ENCODE data around the gene SERPINC1. TPM values are rescaled to one million over a fixed set of nuclear protein-coding genes. Genes with fewer than 3 reads are reported as not detected.

Gene SERPINC1
- total and polyA plus RNA-seq, 9 of the 15 experiments (the other 6 are each of a cell fraction or from before 2014, with no cell fraction given), result 0.07 to 1.2 (median 0.50) TPM

- TF ChIP-seq SRSF1 (IDR thresholded peaks at IDR 0.05; ENCODE audit: low read depth, low read length), result no peak
- no peak for TF ChIP-seq KAT8 (IDR thresholded peaks at IDR 0.05; ENCODE audit: low read depth)
- no peak for TF ChIP-seq ETS2 (tag; IDR thresholded peaks at IDR 0.05; ENCODE audit: borderline replicate concordance, poor library complexity, severe bottlenecking)
- TF ChIP-seq ZNF146 (CRISPR knock-in tag; IDR thresholded peaks at IDR 0.05; ENCODE audit: unreplicated experiment), result no peak
- no peak for TF ChIP-seq ETS1 (conservative IDR thresholded peaks at IDR 0.05; ENCODE audit: control insufficient read depth, low read depth, low read length)
- TF ChIP-seq OTX1 (CRISPR knock-in tag; IDR thresholded peaks at IDR 0.05), result no peak
- no peak for TF ChIP-seq SMARCB1 (IDR thresholded peaks at IDR 0.05; ENCODE audit: insufficient read length, low read depth)
- TF ChIP-seq PML (IDR thresholded peaks at IDR 0.05; ENCODE audit: low read length), result no peak
- no peak for TF ChIP-seq ZNF830 (CRISPR knock-in tag; IDR thresholded peaks at IDR 0.05)
- TF ChIP-seq HOMEZ (CRISPR knock-in tag; IDR thresholded peaks at IDR 0.05), result no peak
- TF ChIP-seq TCF7 (IDR thresholded peaks at IDR 0.05; ENCODE audit: borderline replicate concordance), result no peak
- TF ChIP-seq SNIP1 (IDR thresholded peaks at IDR 0.05; ENCODE audit: low read depth), result no peak
- TF ChIP-seq, protein P1, sequence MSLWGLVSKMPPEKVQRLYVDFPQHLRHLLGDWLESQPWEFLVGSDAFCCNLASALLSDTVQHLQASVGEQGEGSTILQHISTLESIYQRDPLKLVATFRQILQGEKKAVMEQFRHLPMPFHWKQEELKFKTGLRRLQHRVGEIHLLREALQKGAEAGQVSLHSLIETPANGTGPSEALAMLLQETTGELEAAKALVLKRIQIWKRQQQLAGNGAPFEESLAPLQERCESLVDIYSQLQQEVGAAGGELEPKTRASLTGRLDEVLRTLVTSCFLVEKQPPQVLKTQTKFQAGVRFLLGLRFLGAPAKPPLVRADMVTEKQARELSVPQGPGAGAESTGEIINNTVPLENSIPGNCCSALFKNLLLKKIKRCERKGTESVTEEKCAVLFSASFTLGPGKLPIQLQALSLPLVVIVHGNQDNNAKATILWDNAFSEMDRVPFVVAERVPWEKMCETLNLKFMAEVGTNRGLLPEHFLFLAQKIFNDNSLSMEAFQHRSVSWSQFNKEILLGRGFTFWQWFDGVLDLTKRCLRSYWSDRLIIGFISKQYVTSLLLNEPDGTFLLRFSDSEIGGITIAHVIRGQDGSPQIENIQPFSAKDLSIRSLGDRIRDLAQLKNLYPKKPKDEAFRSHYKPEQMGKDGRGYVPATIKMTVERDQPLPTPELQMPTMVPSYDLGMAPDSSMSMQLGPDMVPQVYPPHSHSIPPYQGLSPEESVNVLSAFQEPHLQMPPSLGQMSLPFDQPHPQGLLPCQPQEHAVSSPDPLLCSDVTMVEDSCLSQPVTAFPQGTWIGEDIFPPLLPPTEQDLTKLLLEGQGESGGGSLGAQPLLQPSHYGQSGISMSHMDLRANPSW (CRISPR knock-in tag; IDR thresholded peaks at IDR 0.05), result no peak
- TF ChIP-seq ZNF277 (CRISPR knock-in tag; IDR thresholded peaks at IDR 0.05; ENCODE audit: borderline replicate concordance), result no peak
- TF ChIP-seq LARP7 (IDR thresholded peaks at IDR 0.05), result no peak
- TF ChIP-seq POLR2AphosphoS5 (IDR thresholded peaks at IDR 0.05; ENCODE audit: control insufficient read depth, insufficient read depth, low read depth, low read length), result no peak
- no peak for TF ChIP-seq GATAD2A (IDR thresholded peaks at IDR 0.05)
- 0 out of 4 replicates have a peak, but pooled peaks of 1 of the 2 experiments have one; percentile 57 for TF ChIP-seq KDM4B (IDR thresholded peaks at IDR 0.05; ENCODE audit: borderline replicate concordance in 2 of 2, low read depth in 1 of 2)
- TF ChIP-seq RBM15 (IDR thresholded peaks at IDR 0.05; ENCODE audit: insufficient read depth, low read length), result no peak
- no peak; the same call in 1 of the 2 replicates for TF ChIP-seq MTA3 (IDR thresholded peaks at IDR 0.05; ENCODE audit: borderline replicate concordance)
- no peak for TF ChIP-seq KDM2B (CRISPR knock-in tag; IDR thresholded peaks at IDR 0.05)
- TF ChIP-seq KLF16 (IDR thresholded peaks at IDR 0.05), result no peak
- no peak for TF ChIP-seq ARID2 (IDR thresholded peaks at IDR 0.05)
Measured at GRCh38 chr1:173870252-173871075, 46.7 kb downstream of the SERPINC1 start (continued).

All from K562 (cell line).